GM13976 (cell line): ENCODE results near the gene INTU.
"Not testable (repeated sequence)": the region's sequence is repeated elsewhere in the genome, so short reads cannot be mapped to it uniquely, and the experiment has no call there.

Experiments used
- DNase-seq: peaks from one replicate; pipeline ENCODE4 v3.0.0; 2012; ENCODE audit warnings: low spot score
- CTCF ChIP-seq: IDR thresholded peaks from 2 replicates; pipeline ENCODE4 v1.5.1; 2012; ENCODE audit warnings: borderline replicate concordance, mild to moderate bottlenecking; ENCODE audit not compliant: insufficient read depth; ENCODE audit errors: extremely low read depth, missing control alignments, control extremely low read depth
- in situ Hi-C: fragments of 300-500 bp; cut with MboI; formaldehyde crosslinking; loops from one replicate; pipeline ENCODE4 v1.12.0; 2022; ENCODE audit warnings: low sequenced_read_pairs, mixed read lengths, inconsistent platforms; ENCODE audit not compliant: unreplicated experiment

The INTU gene

GRCh38 chr4:127642169-127642568 is 9.4 kb downstream of the INTU start:
- DNase-seq, result no peak
- in situ Hi-C loops, result no loop called here
- no peak for TF ChIP-seq CTCF

- in situ Hi-C loops, result no loop called here
- TF ChIP-seq CTCF, result no peak
- no peak for DNase-seq
These were observed 11.0 kb downstream of the INTU start for GRCh38 chr4:127643791-127644190.

GRCh38 chr4:127648061-127648460 is 15.3 kb downstream of the INTU start:
- no peak for DNase-seq
- no peak for TF ChIP-seq CTCF
- in situ Hi-C loops, result no loop called here

GRCh38 chr4:127655590-127655989 is 22.8 kb downstream of the INTU start:
- DNase-seq, in situ Hi-C loops: not testable (repeated sequence)

- peak; percentile 8 for DNase-seq
- in situ Hi-C loops, result no loop called here
- no peak for TF ChIP-seq CTCF
These were observed 23.4 kb downstream of the INTU start for GRCh38 chr4:127656047-127656680.

GRCh38 chr4:127660284-127660885 is 27.6 kb downstream of the INTU start:
- no peak for DNase-seq
- in situ Hi-C loops, result no loop called here
- TF ChIP-seq CTCF, result no peak

GRCh38 chr4:127667116-127667515 is 34.4 kb downstream of the INTU start:
- no peak for TF ChIP-seq CTCF
- in situ Hi-C loops, result no loop called here
- DNase-seq, result no peak
